Prostate gland (tissue), 2 donors: ENCODE measurements around the gene ZNF792. TPM values are rescaled to one million over a fixed set of nuclear protein-coding genes. Genes with fewer than 3 reads are reported as not detected.

Source experiments
- DNase-seq: peaks from one replicate; pipeline ENCODE4 v3.0.0-alpha.2; 2019; ENCODE audit warnings: low spot score
- H3K27ac ChIP-seq, 2 donors: fragments of 200-600 bp; sonication (generic); 2 replicates each; pipeline ENCODE4 v1.5.1; 2017 to 2019
- H3K27me3 ChIP-seq: fragments of 200-600 bp; sonication (generic); replicated peaks from 2 replicates; pipeline ENCODE4 v1.5.1; 2019; ENCODE audit not compliant: insufficient read depth
- H3K36me3 ChIP-seq, 2 donors: fragments of 200-600 bp; sonication (generic); 1 replicate in 1 of 2; 2 replicates in 1 of 2; pipeline versions ENCODE4 v1.5.1 to v1.8.1; 2017 to 2019
- H3K4me1 ChIP-seq: fragments of 200-600 bp; sonication (generic); replicated peaks from 2 replicates; pipeline ENCODE4 v1.5.1; 2019
- H3K4me3 ChIP-seq, 2 donors: fragments of 200-600 bp; sonication (generic); 2 replicates each; pipeline ENCODE4 v1.5.1; 2017 to 2019
- H3K9me3 ChIP-seq: fragments of 200-600 bp; sonication (generic); 2 replicates; pipeline ENCODE4 v1.5.1; 2017
- POLR2A ChIP-seq: fragments of 450-650 bp; IDR thresholded peaks from one replicate; pipeline ENCODE4 v1.6.1; 2016; ENCODE audit warnings: antibody characterized with exemption, mild to moderate bottlenecking
- POLR2AphosphoS5 ChIP-seq: sonication (generic); formaldehyde crosslinking; IDR thresholded peaks from one replicate; pipeline ENCODE4 v1.6.1; 2017; ENCODE audit warnings: antibody characterized with exemption
- WGBS: methylation state at CpG from one replicate; pipeline ENCODE4 v1.1.5; 2018; 5-methylcytosine and 5-hydroxymethylcytosine counted together
- intact Hi-C: fragments of 100-400 bp; cut with DNase I; formaldehyde crosslinking; loops from one replicate; pipeline ENCODE4 v1.14.2; 2022
- total RNA-seq, 2 donors: library from RNA; depleted of rRNA; stranded (reverse); fragments of >200 nt; gene quantifications; one replicate each; pipeline ENCODE4 v1.1.0, GENCODE V29; 2016
- TF ChIP-seq, protein P1 (sequence below), 4 experiments: fragments of 200-600 bp in 2 of 4; fragments of 450-650 bp in 2 of 4; sonication (generic) in 2 of 4; IDR thresholded peaks; 1 replicate in 3 of 4; 2 replicates in 1 of 4; pipeline ENCODE4 v1.5.1; 2016 to 2019; ENCODE audit warnings: antibody characterized with exemption in 4 of 4, mild to moderate bottlenecking in 2 of 4, moderate library complexity in 2 of 4

Gene ZNF792
- total RNA-seq, 2 donors from 2014 or later: 8.2 to 9.3 TPM

- Histone ChIP-seq H3K27me3 (no peaks in the 10 kb centered on the region), H3K9me3 (peaks cover 12% of the 10 kb centered on the region), H3K27ac (no peak overlapping the region), H3K4me1 (no peaks in the 10 kb centered on the region), H3K4me3 (no peak overlapping the region), H3K36me3 (peaks cover 24 to 31% of the 10 kb centered on the region in 2 donors)
- intact Hi-C loops: no loop called here
- DNase-seq: no peak
- no peak for TF ChIP-seq POLR2A
- no peak for TF ChIP-seq POLR2AphosphoS5
- TF ChIP-seq, protein P1, sequence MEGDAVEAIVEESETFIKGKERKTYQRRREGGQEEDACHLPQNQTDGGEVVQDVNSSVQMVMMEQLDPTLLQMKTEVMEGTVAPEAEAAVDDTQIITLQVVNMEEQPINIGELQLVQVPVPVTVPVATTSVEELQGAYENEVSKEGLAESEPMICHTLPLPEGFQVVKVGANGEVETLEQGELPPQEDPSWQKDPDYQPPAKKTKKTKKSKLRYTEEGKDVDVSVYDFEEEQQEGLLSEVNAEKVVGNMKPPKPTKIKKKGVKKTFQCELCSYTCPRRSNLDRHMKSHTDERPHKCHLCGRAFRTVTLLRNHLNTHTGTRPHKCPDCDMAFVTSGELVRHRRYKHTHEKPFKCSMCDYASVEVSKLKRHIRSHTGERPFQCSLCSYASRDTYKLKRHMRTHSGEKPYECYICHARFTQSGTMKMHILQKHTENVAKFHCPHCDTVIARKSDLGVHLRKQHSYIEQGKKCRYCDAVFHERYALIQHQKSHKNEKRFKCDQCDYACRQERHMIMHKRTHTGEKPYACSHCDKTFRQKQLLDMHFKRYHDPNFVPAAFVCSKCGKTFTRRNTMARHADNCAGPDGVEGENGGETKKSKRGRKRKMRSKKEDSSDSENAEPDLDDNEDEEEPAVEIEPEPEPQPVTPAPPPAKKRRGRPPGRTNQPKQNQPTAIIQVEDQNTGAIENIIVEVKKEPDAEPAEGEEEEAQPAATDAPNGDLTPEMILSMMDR (IDR thresholded peaks at IDR 0.05): no peak
- 97% methylated on average over 8 of the region's 8 CpGs for WGBS
These were observed 3.8 kb downstream of the ZNF792 start for GRCh38 chr19:34960103-34960805.

GRCh38 chr19:34959021-34959420, 5.0 kb downstream of the ZNF792 start:
- H3K27ac ChIP-seq: no peak overlapping the region
- H3K36me3 ChIP-seq: peaks cover 24 to 31% of the 10 kb centered on the region in 2 donors
- no peaks in the 10 kb centered on the region for H3K4me1 ChIP-seq
- intact Hi-C loops: no loop called here
- H3K27me3 ChIP-seq: no peaks in the 10 kb centered on the region
- H3K9me3 ChIP-seq: peaks cover 12% of the 10 kb centered on the region
- no peak for TF ChIP-seq POLR2AphosphoS5
- TF ChIP-seq POLR2A: no peak
- TF ChIP-seq, protein P1 (IDR thresholded peaks at IDR 0.05): no peak
- H3K4me3 ChIP-seq: no peak overlapping the region
- WGBS: 96% methylated on average over 7 of the region's 7 CpGs
- no peak for DNase-seq

- H3K4me3 ChIP-seq: no peak overlapping the region
- peaks cover 12% of the 10 kb centered on the region for H3K9me3 ChIP-seq
- no peaks in the 10 kb centered on the region for H3K27me3 ChIP-seq
- peaks cover 24 to 31% of the 10 kb centered on the region in 2 donors for H3K36me3 ChIP-seq
- H3K4me1 ChIP-seq: no peaks in the 10 kb centered on the region
- 98% methylated on average over 22 of the region's 22 CpGs for WGBS
- no peak overlapping the region for H3K27ac ChIP-seq
- TF ChIP-seq POLR2AphosphoS5 (no peak), POLR2A (no peak)
- intact Hi-C loops: no loop called here
- DNase-seq: no peak
These were observed 5.9 kb downstream of the ZNF792 start for GRCh38 chr19:34957830-34958751.

DNA sequence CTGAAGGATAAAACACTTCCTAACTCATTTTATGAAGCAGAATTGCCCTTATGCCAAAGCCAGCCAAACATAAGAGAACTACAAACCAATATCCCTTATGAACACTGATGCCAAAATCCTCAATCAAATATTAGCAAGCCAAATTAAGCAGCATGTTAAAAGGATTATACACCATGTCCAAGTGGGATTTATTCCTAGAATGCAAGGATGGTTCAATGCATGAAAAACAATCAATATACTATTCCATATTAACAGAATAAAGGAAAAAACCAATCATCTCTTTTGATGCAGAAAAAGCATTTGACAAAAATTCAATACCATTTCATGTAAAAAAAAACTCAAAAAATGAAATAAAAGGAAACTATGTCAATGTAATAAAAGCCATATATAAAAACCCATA, 10.9 kb downstream of the ZNF792 start:
- TF ChIP-seq, protein P1 (IDR thresholded peaks at IDR 0.05): no peak
- TF ChIP-seq POLR2A (no peak), POLR2AphosphoS5 (no peak)
- peaks cover 7 to 8% of the 10 kb centered on the region in 2 donors for H3K36me3 ChIP-seq
- no peak overlapping the region for H3K27ac ChIP-seq
- H3K4me3 ChIP-seq: no peak overlapping the region
- intact Hi-C loops: no loop called here
- no peak for DNase-seq
- H3K9me3 ChIP-seq: peaks cover 1% of the 10 kb centered on the region
- no peaks in the 10 kb centered on the region for H3K27me3 ChIP-seq
- H3K4me1 ChIP-seq: no peaks in the 10 kb centered on the region

DNA sequence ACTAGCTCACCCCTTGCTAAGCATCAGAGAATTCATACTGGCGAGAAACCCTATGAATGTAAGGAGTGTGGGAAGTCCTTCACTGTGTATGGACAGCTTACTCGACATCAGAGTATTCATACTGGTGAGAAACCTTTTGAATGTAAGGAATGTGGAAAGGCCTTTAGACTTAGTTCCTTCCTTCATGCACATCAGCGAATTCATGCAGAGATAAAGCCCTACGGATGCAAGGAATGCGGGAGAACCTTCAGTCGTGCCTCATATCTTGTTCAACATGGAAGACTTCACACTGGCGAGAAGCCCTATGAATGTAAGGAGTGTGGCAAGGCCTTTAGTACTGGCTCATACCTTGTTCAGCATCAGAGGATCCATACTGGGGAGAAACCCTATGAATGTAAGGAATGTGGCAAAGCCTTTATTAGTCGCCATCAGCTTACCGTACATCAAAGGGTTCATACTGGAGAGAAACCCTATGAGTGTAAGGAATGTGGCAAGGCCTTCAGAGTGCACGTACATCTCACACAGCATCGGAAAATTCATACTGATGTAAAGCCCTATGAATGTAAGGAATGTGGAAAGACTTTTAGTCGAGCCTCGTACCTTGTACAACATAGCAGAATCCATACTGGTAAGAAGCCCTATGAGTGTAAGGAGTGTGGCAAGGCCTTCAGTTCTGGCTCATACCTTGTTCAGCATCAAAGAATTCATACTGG, 20.0 kb downstream of the ZNF792 start:
- 97% methylated on average over 13 of the region's 13 CpGs for WGBS
- H3K4me3 ChIP-seq: no peak overlapping the region

More for the DNA sequence above, 20.0 kb downstream of the ZNF792 start:
- H3K9me3 ChIP-seq: no peaks in the 10 kb centered on the region
- H3K27me3 ChIP-seq: no peaks in the 10 kb centered on the region
- intact Hi-C loops: no loop called here
- H3K36me3 ChIP-seq: no peaks in the 10 kb centered on the region
- no peaks in the 10 kb centered on the region for H3K4me1 ChIP-seq
- no peak for DNase-seq
- TF ChIP-seq, protein P1 (IDR thresholded peaks at IDR 0.05): no peak
- TF ChIP-seq POLR2AphosphoS5 (no peak), POLR2A (no peak)
- no peak overlapping the region for H3K27ac ChIP-seq
